Suprapubic skin (tissue), 2 donors: Measurements from ENCODE around the gene ADAMTS8.
A peak's percentile ranks its signal among the peaks of the same experiment; 100 is the strongest.

ENCODE experiments used
- EP300 ChIP-seq: sonication (generic); formaldehyde crosslinking; IDR thresholded peaks from one replicate; pipeline ENCODE4 v1.6.1; 2017; ENCODE audit warnings: antibody characterized with exemption
- POLR2A ChIP-seq, 2 donors: fragments of 450-650 bp; IDR thresholded peaks; one replicate each; pipeline ENCODE4 v1.6.1; 2017; ENCODE audit warnings: antibody characterized with exemption in 2 of 2, mild to moderate bottlenecking in 2 of 2, moderate library complexity in 2 of 2

DNA sequence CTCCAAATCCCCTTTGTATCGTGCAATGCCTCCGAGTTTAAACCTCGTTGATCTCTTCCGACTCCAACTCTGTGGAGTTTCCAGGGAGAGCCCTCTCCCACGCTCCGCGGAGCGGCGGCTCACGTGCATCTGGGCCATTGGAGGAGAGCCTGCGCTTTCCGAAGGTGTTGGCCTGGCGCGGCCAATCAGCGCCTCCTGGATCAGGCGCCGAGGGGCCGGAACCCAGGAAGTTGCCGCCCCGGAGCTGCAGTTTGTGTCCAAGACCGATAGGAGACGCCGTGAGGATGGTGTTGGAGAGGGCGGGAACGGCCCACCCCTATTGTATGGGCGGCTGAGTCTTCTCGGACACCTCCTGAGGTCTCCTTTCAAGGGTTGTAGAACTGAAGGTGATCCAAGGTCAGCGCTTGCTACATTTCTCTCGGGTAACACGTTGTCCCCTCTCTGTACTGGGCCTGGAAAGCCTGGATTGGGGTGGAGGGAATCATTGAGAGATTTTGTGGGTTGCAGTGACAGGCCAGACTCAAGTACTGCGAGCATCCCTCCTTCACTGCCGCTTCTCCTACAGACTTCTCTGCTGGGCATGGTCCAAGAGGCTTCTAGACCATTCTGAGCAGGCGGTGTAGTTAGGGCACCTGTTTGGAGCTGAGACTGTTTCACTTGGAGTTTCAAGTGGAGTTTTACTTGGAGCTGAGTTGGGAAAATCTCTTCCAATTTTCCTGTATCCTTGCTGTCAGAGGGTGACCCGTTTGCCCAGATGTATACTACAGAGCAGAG, 21.8 kb upstream of the ADAMTS8 start:
- peak in 1 of 2 donors; percentile 39 for TF ChIP-seq POLR2A (IDR thresholded peaks at IDR 0.05)
- no peak for TF ChIP-seq EP300
